Fibroblast of skin of left biceps (primary cell): ENCODE results near the gene RABGAP1L.
"Not testable (repeated sequence)": the region's sequence is repeated elsewhere in the genome, so short reads cannot be mapped to it uniquely, and the experiment has no call there.

ENCODE experiments used
- DNase-seq, 2 experiments: peaks; one replicate each; pipeline ENCODE4 v3.0.0-alpha.2; 2013; ENCODE audit warnings: low read depth in 2 of 2

The RABGAP1L gene

DNA sequence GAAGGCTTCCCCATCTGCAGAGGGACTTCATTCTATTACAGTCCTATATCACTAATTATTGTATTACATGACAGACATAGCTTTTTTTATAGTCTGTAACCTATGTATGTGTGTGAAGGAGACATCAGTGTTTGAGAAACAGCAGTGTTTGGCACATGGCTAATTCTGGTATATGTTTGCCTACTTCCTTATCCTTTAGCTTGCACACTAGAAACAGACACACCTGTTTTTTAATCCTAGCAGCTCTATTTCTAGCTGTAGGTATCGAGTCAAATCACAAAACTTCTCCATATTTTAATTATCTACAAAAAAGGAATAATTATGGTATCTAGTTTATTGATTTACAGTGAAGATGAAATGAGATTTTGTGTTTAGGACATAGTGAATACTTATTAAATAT, 711.0 kb downstream of the RABGAP1L start:
- DNase-seq = no peak

GRCh38 chr1:174871886-174872285, 712.6 kb downstream of the RABGAP1L start:
- no peak for DNase-seq

- no peak for DNase-seq
Measured at GRCh38 chr1:174872615-174873058, 713.3 kb downstream of the RABGAP1L start.

DNA sequence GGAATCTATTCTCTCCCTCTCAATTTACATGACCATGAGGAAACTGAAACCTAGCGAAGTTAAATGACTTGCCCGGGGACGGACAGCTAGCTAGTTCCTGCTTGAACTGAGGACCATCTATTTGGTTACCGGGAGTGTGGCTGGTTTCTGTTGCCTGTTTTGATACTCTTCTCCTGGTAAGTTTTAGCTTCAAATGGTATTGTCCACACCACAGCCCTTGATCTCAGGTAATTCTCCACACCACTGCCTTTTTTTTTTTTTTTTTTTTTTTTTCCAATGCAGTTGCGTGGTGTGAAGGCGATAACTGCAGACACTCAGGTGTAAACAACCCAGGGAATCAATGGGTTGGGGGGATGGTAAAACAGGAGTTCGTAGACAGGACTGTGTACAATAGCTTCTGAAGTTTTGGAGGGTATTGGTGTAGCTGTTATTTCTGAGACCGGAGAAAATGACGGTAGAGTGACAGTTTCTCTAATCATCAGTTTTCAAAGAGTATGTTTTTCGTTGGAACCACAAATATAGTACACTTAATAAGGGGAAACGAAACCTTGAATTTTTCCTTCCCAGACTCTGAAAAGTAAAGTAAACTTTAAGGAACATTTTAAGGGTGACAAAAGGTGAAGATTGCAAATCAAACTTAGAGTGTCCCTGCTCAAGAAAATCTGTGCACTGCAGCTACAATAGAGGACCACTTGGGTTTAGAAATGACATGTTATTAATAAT, 715.2 kb downstream of the RABGAP1L start:
- no peak for DNase-seq

GRCh38 chr1:174875306-174875705, 716.0 kb downstream of the RABGAP1L start:
- no peak for DNase-seq

GRCh38 chr1:174877208-174877673, 717.9 kb downstream of the RABGAP1L start:
- no peak for DNase-seq

GRCh38 chr1:174880171-174880570, 720.9 kb downstream of the RABGAP1L start:
- no peak for DNase-seq

DNA sequence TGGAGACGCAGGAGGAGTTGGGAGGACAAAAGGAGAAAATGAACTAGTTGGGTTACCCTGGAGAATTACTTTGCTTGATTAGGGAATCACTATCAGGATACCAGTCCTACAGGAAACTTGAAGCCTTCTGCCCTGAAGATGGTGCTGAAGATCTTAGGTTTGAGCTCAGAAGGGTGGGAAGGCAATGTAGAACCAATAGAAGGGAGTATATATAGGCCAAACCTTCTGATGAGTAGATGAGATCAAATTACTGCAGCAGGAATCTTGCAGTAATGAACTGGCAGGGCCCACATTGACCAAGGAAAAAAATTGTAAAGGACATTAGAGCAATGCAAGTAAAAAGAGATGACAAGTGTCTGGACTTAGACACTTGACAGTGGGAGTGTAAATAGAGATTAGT, 724.1 kb downstream of the RABGAP1L start:
- DNase-seq = peak in 1 of 2 experiments; percentile 6

GRCh38 chr1:174884038-174884437, 724.7 kb downstream of the RABGAP1L start:
- DNase-seq = no peak

DNA sequence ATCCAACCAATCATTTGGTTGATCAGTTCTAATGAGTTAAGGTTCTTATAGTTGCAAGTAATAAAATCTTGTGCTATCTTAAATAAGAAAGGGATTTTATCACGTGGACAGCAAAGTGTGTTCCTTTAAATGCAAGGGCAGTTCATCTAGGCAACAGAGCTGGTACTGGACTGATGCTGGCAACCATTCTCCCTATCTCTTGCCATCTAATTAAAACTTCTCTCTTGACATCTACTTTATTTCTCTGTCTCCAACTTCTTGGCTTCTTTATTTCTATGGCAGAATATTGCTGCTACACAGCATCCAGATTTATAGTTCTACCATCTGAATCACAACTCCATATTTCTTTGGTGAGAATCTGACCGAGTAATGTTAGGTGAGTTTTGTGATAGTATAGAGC, 725.2 kb downstream of the RABGAP1L start:
- DNase-seq = no peak

GRCh38 chr1:174890024-174890423, 730.7 kb downstream of the RABGAP1L start:
- no peak for DNase-seq

DNA sequence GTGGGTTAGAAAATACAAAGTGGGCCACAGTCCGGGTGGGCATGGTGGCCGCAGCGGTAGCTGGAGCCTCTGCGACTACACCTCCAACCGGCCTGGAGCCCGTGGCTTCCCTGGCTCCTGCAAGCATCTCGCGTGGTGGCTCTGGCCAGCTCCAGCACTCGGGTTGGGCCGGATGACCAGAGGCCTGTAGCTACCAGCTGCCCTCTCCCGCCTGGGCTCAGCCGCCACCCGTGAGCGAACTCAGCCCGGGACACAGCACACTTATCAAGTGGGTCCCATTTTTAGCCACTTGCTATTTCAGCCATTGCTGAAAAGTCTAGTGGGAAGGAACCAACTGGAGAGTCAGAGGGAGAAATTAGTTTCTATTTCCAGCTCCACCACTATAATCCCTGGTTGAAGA, 732.7 kb downstream of the RABGAP1L start:
- DNase-seq = no peak

GRCh38 chr1:174894117-174894762, 734.9 kb downstream of the RABGAP1L start:
- no peak for DNase-seq

- not testable (repeated sequence) for DNase-seq
Measured at GRCh38 chr1:174895610-174896009, 736.3 kb downstream of the RABGAP1L start.

DNA sequence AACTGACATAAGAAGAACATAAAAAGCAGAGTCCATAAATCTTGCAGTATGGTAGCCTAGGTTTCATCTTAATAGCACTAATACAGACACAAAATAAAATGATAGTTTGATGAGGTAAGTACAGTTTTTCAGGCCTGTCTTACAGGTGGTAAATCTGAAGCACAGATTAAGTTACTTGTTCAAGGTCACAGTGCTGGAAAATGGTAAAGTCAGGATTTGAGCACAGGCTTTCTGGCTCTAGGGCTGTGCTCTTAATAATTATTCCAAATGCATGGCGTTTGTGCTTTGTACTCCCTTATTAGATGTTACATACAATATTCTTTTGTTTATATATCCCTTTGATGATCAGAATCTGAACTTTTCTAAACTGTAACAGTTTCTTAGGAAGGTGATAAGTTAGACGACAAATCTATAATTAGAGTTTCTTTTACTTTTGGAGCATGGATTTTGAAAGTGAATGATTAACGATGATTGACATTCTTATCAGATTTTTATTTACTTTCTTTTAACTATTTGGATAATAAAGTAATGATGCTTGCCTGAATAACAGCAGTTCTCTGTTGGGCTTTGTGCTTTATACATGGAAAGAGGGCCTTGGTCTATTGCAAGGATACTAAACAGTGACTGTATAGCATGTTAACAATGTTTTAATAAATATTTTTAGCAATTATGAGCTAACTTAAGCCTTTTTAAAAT, 738.9 kb downstream of the RABGAP1L start:
- no peak for DNase-seq

GRCh38 chr1:174900317-174900716, 741.0 kb downstream of the RABGAP1L start:
- no peak for DNase-seq

- no peak for DNase-seq
Measured at GRCh38 chr1:174902531-174903099, 743.3 kb downstream of the RABGAP1L start.

- no peak for DNase-seq
Measured at GRCh38 chr1:174911606-174912005, 752.3 kb downstream of the RABGAP1L start.

GRCh38 chr1:174912264-174912663, 752.9 kb downstream of the RABGAP1L start:
- no peak for DNase-seq

DNA sequence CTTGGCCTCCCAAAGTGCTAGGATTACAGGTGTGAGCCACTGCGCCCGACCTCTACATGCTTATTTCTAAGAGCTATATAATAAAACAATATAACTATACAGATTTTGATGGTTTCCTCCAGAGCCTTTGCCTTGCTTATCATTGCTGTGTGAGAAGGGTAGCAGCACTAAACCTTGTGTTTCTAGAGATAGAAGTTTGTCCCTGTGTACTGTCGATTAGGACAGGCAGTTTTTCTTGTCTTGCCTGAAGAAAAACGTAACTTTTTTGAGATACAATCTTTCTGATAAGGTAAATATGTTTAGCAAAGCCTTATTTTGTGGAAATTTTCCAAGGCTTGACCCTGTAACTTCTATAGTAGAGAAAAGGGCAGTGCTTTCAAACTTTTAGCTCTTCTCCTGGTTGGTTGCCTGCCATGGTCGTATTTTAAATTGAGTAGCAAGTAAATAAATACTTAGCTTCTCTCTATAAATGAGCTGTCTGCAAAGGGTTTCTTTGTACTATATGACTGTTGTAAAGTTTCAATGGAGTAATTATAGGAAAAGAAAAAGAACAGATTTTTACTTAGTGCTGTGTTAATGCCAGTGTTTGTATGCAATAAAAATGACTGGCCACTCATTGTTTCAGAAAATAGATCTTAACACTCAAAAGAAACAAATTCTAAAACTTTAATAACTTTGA, 754.0 kb downstream of the RABGAP1L start:
- DNase-seq = no peak

DNA sequence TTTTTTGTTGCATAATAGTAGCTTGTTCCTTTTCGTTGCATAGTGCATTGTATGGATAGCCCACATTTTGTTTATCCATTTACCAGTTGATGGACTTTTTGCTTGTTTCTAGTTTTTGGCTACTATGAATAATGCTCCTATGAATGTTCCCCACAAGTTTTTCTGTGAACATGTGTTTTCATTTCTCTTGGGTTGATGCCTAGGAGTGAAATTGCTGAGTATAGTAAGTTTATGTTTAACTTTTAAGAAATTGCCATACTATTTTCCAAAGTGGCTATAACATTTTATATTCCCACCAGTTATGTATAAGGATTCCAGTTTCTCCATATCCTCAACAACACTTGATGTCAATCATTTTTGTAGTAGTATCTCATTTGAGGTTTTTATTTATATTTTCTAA, 755.7 kb downstream of the RABGAP1L start:
- DNase-seq = no peak

GRCh38 chr1:174916846-174917245, 757.5 kb downstream of the RABGAP1L start:
- DNase-seq = no peak
